ENCODE data around the gene IL17RB. TPM values are rescaled to one million over a fixed set of nuclear protein-coding genes. Genes with fewer than 3 reads are reported as not detected.

Gene IL17RB
- total RNA-seq, 1 donor from 2014 or later, result not detected

DNA sequence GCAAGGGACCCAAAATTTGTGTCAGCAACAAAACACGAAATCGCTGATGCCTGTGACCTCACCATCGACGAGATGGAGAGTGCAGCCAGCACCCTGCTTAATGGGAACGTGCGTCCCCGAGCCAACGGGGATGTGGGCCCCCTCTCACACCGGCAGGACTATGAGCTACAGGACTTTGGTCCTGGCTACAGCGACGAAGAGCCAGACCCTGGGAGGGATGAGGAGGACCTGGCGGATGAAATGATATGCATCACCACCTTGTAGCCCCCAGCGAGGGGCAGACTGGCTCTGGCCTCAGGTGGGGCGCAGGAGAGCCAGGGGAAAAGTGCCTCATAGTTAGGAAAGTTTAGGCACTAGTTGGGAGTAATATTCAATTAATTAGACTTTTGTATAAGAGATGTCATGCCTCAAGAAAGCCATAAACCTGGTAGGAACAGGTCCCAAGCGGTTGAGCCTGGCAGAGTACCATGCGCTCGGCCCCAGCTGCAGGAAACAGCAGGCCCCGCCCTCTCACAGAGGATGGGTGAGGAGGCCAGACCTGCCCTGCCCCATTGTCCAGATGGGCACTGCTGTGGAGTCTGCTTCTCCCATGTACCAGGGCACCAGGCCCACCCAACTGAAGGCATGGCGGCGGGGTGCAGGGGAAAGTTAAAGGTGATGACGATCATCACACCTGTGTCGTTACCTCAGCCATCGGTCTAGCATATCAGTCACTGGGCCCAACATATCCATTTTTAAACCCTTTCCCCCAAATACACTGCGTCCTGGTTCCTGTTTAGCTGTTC, 35.0 kb upstream of the IL17RB start:
- no peak for DNase-seq (ENCODE audit: extremely low read depth, low read depth, low spot score)

DNA sequence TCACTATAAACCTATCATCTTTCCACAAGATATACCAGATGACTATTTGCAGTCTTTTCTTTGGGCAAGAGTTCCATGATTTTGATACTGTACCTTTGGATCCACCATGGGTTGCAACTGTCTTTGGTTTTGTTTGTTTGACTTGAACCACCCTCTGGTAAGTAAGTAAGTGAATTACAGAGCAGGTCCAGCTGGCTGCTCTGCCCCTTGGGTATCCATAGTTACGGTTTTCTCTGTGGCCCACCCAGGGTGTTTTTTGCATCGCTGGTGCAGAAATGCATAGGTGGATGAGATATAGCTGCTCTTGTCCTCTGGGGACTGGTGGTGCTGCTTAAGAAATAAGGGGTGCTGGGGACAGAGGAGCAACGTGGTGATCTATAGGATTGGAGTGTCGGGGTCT, 33.9 kb upstream of the IL17RB start:
- DNase-seq (ENCODE audit: extremely low read depth, low read depth, low spot score), result no peak

DNA sequence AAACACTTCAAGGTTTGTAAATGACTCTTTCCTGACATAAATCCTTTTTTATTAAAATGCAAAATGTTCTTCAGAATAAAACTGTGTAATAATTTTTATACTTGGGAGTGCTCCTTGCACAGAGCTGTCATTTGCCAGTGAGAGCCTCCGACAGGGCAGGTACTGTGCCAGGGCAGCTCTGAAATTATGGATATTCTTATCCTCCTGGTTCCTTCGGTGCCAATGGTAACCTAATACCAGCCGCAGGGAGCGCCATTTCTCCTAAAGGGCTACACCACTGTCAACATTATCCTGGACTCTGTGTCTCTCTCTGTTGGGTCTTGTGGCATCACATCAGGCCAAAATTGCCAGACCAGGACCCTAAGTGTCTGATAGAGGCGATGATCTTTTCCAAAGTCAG, 33.1 kb upstream of the IL17RB start:
- no peak for DNase-seq (ENCODE audit: extremely low read depth, low read depth, low spot score)

DNA sequence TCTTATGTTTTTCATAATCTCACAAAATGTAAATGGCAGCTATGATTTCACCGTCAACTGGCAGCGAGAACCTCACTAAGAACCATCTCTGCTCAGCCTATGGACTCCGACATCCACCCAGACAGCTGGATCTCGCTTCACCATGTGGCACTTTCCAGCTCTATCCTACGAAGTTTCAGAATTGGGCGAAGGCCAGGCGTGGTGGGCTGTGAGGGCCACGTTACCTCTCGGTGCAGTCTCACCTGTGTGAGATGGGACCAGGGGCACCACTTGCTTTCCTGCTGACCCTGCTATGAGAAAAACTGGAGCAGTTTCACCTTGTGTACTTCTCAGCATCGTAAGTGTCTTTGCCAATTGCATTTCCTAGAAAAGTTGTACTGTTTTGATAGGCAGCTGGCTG, 32.5 kb upstream of the IL17RB start:
- DNase-seq (ENCODE audit: extremely low read depth, low read depth, low spot score), result no peak

DNA sequence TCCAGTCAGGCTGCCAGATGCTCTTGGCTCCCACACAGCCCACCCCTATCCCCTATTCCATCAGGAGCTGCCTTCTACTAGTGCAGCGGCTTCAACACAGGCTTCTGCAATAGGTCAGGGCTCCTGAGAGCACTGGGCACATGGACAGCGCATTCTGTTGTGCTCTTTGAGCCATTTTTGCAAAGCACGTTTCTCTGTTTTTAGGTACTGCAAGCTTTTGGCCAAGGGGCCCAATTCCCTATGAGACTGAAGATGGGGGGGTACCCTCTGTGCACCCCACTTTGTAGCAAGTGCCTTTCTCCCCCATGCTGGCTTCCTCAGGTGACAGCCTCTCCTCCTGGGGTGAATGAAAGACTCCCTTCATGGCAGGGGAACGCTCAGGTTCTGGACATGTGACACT, 31.3 kb upstream of the IL17RB start:
- no peak for DNase-seq (ENCODE audit: extremely low read depth, low read depth, low spot score)

DNA sequence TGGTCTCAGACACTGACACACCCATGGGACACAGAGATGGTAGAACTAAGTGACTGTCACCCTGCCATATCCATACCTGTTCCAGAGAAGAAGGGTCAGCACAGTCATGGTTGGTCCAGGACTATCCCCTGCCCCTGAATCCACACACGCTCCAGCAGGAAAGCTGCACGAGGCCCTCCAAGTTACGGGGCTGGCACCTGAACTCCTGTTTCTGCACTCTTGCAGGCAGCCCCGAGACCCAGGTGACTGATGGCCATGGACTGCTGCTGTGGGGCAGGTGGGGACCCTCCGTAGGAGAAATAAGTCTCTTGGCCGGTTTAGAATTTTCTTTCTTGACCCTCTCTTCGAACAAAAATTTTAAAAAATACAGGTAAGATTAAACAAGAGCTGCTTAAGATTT, 30.7 kb upstream of the IL17RB start:
- DNase-seq (ENCODE audit: extremely low read depth, low read depth, low spot score), result no peak

DNA sequence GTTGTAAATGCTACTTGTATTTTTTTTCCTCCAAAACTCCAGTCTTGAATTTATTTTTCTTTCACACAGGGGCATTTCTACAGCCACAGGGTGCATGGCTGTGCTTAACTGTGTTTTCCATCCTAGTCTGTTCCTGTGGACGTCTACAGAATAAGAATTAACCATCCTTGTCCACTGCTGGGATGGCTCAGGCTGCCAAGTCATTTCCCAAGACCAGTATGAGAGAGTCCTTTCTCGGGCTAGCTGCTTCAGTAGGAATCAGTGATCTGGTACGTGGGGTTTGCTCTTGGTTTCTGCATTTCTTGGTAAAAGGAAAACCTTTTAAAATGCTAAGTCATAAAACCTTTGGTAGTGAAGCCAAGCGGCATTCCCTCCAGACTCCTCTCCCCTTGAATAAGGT, 29.9 kb upstream of the IL17RB start:
- DNase-seq (ENCODE audit: extremely low read depth, low read depth, low spot score), result no peak

DNA sequence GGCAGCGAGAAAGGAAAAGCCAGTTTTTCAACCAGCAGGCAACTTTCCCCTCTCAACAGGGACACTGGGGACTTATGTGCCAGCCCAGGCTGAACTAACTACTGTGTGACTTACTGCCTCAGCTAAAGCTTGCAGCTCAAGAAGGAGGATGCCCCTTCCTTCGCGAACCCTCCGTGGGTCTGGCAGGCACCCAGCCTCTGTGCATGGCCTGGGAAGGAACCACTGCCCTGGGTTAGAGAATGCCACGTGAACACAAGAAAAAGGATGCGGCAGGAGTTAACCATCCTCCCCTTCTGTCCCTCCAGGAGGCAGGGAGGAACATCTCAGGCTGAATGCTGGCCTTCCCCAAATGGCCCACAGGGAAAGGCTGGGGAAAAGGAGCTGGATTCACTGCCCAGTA, 29.2 kb upstream of the IL17RB start:
- no peak for DNase-seq (ENCODE audit: extremely low read depth, low read depth, low spot score)

DNA sequence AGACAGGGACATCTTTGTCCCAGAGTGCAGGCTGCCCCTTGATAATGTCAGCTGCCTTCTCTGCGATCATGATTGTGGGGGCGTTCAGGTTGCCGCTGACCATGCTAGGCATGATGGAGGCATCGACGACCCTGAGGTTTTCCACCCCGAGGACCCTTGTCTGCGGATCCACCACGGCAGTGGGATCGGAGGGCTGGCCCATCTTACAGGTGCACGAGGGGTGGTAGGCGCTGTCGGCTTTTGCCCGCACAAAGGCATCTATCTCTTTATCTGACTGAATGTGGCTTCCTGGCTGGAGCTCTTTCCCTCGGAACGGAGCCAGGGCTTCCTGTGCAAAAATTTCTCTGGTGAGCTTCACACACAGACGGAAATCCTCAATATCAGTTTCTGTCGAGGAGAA, 28.6 kb upstream of the IL17RB start:
- DNase-seq (ENCODE audit: extremely low read depth, low read depth, low spot score), result no peak

DNA sequence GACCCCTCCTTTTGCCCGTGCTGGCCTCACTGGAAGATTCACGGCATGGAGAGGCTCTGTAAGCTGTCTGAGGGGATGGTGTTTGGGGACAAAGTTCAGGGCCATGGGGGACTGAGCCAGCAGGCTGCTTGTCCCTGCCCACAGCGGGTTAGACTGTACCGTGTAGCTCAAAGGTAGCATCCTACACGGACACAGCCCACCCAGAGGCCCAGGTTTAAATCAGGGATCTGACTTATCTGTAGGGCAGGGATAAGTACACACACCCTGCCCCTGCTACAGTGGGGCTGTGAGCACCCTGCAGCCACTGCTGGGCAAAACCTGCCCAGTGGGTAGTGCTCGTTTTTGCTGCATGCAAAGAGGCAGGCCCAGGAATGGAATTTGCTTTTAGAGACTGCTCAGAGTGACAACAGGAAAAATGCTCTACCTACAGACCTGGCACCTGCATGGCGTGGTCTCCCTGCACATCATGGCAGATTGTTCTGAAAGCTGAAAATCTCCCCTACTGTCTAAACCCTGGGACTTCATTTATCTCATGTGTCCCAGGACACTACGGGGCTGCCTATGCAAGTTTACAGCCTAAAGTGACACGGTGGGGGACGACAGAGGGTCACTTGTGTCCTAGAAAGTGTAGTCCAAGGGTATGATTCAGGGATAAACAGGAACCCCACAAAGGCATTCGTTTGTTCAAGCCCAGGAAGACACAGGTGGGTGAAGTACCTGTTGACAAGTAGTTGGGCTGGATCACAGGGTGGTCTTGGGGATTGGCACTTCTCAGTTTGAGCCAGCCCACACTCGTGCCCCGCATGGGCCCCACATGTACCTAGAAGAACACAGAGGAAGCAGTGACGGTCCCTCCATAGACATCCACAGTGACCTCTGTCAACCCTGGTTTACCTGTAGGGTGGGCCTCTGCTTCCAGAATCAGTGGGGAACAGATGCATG, 27.9 kb upstream of the IL17RB start:
- DNase-seq (ENCODE audit: extremely low read depth, low read depth, low spot score), result no peak

DNA sequence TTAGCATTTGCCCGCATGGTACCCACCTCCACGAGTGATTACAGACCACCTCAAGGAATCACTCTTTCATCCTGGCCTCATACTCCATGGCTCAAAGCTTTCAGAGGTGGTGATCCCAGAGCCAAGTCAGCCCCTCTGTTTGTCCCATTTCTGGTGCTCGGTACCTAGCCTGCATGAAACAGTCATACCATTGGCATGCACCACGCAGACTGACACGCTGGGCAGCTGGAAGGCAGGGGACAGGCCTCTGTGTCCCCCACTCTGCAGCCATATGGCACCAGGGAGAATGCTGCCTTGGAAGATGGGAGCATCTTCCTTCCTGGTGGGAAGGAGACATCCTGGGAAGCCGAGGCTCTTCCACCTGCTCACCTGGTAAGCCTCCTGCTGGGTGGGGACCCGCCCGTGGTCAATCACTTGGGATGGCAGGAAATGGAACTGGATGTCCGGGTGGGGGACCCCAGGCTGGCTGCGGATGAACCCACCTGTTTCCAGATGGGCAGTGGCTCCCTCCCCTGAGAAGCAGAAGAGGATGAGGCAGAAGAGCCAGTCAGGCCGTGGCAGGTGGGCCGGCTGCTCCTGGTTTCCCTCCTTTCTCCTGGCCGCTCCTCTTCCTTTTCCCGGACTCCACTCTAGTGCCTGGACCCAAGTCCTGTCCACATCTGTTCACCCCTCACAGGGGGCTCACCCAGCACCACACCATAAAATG, 27.1 kb upstream of the IL17RB start:
- DNase-seq (ENCODE audit: extremely low read depth, low read depth, low spot score), result no peak

DNA sequence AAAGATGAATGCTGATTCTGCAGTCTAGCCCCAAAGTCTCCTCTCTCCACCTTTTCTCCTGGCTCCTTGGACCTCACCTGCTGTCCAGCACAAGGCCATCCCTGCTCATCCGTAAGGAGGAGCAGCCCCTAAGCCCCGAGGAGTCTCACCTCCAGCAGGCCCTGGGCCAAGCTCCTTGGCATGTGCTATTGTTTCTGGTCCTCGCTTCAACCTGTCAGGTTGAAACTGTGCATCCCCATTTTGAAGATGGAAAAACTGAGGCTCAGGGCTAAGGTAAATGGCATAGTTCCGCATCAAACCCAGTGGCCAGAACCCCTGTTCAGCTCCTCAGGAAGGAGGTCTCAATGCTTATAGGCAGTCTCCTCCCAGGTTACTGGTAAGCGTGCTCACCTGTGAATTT, 26.3 kb upstream of the IL17RB start:
- DNase-seq (ENCODE audit: extremely low read depth, low read depth, low spot score), result no peak

DNA sequence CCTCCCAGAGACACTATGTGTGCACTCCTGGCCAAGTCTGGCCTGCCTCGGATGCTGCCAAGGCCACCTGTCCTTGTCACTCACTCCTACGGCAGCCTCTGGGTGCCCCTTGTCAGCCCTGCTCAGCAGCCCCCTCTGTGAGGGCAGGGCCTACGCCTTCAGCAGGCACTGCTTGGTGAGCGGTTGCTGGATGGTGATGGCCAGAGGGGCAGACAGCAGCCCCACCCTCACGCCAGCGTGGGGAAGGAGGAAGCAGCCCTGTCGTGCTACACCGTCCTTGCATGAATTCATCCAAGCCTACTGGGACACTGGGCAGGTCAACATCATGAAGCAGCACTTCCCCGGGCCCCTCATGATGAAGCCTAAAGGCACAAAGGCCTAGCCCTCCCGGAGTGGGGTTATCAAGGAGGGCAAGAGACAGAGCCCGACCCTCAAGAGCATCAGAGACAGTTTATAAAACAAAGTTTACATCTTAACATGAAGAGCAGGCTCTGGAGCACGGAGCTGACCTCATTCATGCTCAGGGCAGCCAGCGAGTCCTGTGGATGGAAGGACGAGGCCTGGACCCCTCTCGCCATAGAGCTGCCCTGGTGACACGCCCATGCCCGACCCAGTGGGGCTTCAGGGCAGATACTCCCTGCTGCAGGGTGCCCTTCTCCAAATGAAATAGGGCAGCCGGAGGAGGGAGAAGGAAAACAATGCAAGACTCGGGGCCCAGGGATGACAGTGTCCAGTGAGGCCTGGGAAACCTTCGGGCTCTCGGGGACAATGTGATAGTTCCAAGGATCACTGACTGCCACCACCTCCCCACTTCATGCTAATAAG, 25.4 kb upstream of the IL17RB start:
- no peak for DNase-seq (ENCODE audit: extremely low read depth, low read depth, low spot score)

DNA sequence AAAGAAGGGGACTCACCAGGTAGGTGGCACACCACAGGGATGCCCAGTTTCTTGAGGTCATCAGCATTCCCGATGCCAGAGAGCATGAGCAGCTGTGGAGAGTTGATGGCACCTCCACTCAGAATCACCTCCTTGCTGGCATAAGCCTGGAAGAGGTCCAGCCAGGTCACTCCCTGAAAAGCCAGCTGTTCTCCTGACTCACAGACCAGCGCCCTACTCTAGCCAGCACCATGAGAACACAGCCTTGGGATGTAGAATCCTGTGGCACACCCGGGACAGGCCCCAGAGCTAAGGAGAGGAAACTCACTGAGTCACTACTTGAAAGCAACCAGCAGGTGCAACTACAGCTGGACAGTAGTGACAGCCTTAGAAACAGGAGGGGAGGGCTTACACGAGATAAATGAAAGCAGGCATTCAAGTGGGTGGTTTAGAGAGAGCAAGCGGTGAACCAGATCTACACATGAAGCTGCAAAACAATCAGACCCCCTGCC, 24.7 kb upstream of the IL17RB start:
- no peak for DNase-seq (ENCODE audit: extremely low read depth, low read depth, low spot score)

DNA sequence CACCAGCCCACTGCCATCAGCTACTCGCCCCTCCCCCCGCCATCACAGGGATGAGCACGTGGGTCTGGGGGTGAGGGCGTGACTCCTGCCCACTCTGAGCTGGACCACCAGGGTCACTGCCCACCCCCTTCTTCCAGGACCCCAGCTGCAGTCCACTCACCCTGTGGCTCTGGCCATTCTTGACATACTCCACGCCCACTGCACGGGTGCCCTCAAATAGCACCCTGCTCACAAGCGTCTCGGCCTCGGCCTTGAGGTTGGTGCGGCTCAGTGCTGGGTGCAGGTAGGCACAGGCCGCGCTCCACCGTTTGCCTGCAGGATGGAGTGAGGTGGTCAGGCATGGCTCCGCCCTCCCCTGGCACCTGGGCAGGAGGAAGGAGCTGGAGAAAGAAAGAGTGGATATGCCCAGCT, 24.0 kb upstream of the IL17RB start:
- DNase-seq (ENCODE audit: extremely low read depth, low read depth, low spot score), result no peak

DNA sequence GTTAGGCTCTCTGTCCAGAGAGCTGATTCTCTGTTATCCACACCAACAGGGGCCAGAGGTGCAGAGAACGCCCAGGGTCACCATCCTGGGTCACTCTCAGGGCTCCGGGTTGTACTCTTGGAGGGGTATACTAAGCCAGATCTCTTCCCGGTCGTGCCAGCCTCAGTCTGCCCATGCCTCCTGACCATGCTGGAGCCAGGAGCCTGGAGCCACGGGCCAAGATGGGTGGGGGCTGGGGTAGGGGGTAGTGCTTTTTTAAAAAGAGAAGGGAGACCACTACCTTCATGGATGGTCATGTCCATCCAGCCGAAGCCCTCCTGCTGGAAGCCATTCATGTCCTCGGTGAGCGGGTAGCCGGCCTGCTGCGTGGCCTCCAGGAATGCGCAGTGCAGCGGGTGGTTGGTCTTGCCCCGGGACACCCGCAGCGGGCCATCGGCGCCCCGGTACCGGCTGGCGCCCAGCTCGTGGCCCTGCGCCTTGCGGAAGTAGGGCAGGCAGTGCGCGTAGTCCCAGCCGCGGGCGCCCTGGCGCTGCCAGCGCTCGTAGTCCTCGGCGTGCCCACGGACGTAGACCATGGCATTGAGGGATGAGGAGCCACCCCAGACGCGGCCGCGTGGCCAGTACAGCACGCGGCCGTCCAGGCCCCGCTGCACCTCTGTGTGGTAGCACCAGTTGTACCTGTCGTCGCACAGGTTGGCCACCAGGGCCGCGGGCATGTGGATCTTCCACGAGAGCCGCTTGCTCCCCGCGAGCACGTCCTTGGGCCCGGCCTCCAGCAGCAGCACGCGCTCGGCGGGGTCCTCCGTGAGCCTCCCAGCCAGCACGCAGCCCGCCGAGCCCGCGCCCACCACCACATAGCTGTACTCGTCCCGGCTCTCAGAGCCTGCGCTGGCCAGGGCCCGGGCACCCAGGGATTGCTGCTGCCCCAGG, 23.1 kb upstream of the IL17RB start:
- no peak for DNase-seq (ENCODE audit: extremely low read depth, low read depth, low spot score)

DNA sequence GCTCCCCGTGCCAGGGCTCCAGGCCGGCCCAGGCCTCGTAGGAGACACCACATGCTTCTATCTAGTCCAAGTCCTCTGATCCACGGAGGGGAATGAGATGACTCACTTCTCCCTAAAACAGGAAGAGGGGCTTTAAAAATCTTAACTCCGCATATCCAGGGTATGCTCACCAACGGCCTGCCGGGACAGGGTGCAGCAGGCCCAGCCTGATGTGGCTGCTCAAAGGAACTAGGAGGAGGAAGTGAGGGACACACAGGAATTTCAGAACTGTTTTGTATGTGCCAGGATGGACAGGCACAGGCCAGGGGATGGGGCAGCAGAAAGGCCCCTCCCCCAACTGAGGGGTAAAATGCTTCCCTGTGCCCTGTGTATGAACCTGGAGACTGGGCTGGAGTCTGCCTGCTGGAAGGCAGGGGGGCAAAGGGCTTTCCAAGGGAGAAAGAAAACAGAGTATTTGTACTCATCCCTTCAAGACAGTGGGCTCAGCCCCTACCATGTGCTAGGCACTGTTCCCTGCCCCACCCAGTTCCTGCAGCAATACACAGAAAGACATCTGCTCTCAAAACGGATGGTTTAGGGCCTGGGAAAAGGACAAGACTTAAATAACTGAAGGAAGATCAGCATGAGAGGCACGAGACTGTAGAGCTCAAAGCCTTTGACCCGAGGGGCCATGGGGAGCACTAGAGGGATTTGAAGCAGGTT, 22.3 kb upstream of the IL17RB start:
- no peak for DNase-seq (ENCODE audit: extremely low read depth, low read depth, low spot score)

DNA sequence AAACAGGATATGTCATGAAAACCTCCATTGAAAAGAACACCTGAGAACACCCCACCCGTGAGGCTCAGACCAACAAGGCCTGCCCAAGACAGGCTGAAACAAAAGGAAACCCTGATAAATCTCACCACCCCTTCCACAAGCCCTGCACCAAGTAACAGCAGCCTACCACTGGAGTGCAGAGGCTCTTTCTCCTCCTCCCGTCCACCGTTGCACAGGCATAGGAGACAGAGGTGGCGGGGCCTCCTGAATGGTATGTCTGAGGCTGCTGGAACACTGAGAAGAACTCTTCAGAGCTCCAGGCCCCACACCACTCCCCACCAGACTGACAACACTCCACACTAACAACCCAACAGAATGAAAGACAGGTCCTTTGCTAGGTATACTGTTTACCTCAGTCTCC, 21.6 kb upstream of the IL17RB start:
- no peak for DNase-seq (ENCODE audit: extremely low read depth, low read depth, low spot score)

DNA sequence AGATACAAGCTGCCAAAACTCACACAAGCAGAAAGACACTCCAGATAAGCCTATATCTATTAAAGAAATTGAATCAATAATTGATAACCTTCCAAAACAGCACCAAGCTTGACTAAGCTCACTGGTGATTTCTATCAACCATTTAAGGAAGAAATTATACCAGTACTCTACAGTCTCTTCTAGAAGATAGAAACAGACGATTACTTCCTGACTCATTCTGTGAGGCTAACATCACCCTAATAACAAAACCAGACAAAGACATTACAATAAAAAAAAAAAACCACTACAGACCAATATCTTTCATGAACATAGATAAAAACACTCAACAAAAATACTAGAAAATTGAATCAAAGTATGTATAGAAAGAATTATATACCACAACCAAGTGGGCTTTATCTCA, 20.3 kb upstream of the IL17RB start:
- no peak for DNase-seq (ENCODE audit: extremely low read depth, low read depth, low spot score)

Measured in glomerular endothelial cell (primary cell).